ENCODE data around the gene SLC9A9. TPM values are rescaled to one million over a fixed set of nuclear protein-coding genes. Genes with fewer than 3 reads are reported as not detected.
A peak's percentile ranks its signal among the peaks of the same experiment; 100 is the strongest.

Gene SLC9A9
- total RNA-seq, 2 experiments from 2014 or later = 12.2 TPM

GRCh38 chr3:143356839-143357238, 491.4 kb downstream of the SLC9A9 start:
- no peaks in the 10 kb centered on the region for H3K27me3 ChIP-seq (ENCODE audit: control insufficient read depth in 1 of 2, insufficient read depth in 2 of 2, low read length in 2 of 2)
- DNase-seq (no peak), ATAC-seq (ENCODE audit: poor library complexity) (no peak)
- TF ChIP-seq, protein P1, sequence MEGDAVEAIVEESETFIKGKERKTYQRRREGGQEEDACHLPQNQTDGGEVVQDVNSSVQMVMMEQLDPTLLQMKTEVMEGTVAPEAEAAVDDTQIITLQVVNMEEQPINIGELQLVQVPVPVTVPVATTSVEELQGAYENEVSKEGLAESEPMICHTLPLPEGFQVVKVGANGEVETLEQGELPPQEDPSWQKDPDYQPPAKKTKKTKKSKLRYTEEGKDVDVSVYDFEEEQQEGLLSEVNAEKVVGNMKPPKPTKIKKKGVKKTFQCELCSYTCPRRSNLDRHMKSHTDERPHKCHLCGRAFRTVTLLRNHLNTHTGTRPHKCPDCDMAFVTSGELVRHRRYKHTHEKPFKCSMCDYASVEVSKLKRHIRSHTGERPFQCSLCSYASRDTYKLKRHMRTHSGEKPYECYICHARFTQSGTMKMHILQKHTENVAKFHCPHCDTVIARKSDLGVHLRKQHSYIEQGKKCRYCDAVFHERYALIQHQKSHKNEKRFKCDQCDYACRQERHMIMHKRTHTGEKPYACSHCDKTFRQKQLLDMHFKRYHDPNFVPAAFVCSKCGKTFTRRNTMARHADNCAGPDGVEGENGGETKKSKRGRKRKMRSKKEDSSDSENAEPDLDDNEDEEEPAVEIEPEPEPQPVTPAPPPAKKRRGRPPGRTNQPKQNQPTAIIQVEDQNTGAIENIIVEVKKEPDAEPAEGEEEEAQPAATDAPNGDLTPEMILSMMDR (IDR thresholded peaks at IDR 0.05) = no peak
- no peak overlapping the region for H3K4me3 ChIP-seq (ENCODE audit: low read length)
- H3K4me1 ChIP-seq (ENCODE audit: insufficient read depth, low read length) = no peaks in the 10 kb centered on the region
- H3K36me3 ChIP-seq (ENCODE audit: insufficient read depth, low read length) = no peaks in the 10 kb centered on the region
- POLR2A ChIA-PET = interaction anchor here (0.6 kb wide), 1 partner anchor 185 kb away, joined by 3 read pairs; no protein-coding TSS in a partner anchor
- CTCF ChIA-PET = no interaction called here
- H3K27ac Mint-ChIP-seq = no peak overlapping the region
- intact Hi-C loops (cut with DNase I, micrococcal nuclease) = no loop called here
- H3K27ac ChIP-seq (ENCODE audit: low read depth in 1 of 2, low read length in 2 of 2) = no peak overlapping the region
- H3K36me3 Mint-ChIP-seq (ENCODE audit: low read depth) = no peaks in the 10 kb centered on the region
- no peaks in the 10 kb centered on the region for H3K9me3 ChIP-seq (ENCODE audit: control insufficient read depth in 1 of 2, insufficient read depth in 1 of 2, low read length in 2 of 2)
- H3K9me3 Mint-ChIP-seq = no peaks in the 10 kb centered on the region
- H3K4me3 Mint-ChIP-seq = no peak overlapping the region
- no peaks in the 10 kb centered on the region for H3K27me3 Mint-ChIP-seq
- H3K4me1 Mint-ChIP-seq (ENCODE audit: low read depth) = peaks cover 13% of the 10 kb centered on the region

DNA sequence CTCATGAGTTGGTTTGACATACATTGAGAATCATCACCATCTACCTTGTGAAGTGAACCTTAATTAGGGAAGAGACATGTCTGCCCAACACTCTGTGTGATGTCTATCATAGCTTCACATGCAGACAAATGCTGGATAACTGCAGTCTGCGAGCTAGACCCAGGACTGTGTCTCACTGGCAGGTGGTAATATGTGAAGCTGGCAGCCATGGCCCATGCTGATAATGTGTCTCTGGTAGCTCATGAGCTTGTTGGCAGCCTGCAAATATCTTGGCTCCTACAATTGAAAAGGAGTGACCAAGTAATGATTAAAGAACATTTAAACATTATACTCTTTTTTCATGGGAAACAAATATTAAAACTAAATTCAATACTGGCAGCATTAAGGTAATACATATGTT, 493.9 kb downstream of the SLC9A9 start:
- DNase-seq (no peak), ATAC-seq (ENCODE audit: poor library complexity) (no peak)
- H3K9me3 ChIP-seq (ENCODE audit: control insufficient read depth in 1 of 2, insufficient read depth in 1 of 2, low read length in 2 of 2) = no peaks in the 10 kb centered on the region
- no peaks in the 10 kb centered on the region for H3K36me3 Mint-ChIP-seq (ENCODE audit: low read depth)
- TF ChIP-seq, protein P1 (IDR thresholded peaks at IDR 0.05) = no peak
- H3K4me3 ChIP-seq (ENCODE audit: low read length) = no peak overlapping the region
- no peaks in the 10 kb centered on the region for H3K27me3 Mint-ChIP-seq
- POLR2A ChIA-PET = no interaction called here
- H3K9me3 Mint-ChIP-seq = no peaks in the 10 kb centered on the region
- peaks cover 3% of the 10 kb centered on the region for H3K4me1 ChIP-seq (ENCODE audit: insufficient read depth, low read length)
- intact Hi-C loops (cut with DNase I, micrococcal nuclease) = no loop called here
- no peaks in the 10 kb centered on the region for H3K36me3 ChIP-seq (ENCODE audit: insufficient read depth, low read length)
- H3K4me3 Mint-ChIP-seq = no peak overlapping the region
- CTCF ChIA-PET = no interaction called here
- H3K4me1 Mint-ChIP-seq (ENCODE audit: low read depth) = peaks cover 33% of the 10 kb centered on the region
- H3K27ac Mint-ChIP-seq = no peak overlapping the region
- H3K27ac ChIP-seq (ENCODE audit: low read depth in 1 of 2, low read length in 2 of 2) = no peak overlapping the region
- no peaks in the 10 kb centered on the region for H3K27me3 ChIP-seq (ENCODE audit: control insufficient read depth in 1 of 2, insufficient read depth in 2 of 2, low read length in 2 of 2)

DNA sequence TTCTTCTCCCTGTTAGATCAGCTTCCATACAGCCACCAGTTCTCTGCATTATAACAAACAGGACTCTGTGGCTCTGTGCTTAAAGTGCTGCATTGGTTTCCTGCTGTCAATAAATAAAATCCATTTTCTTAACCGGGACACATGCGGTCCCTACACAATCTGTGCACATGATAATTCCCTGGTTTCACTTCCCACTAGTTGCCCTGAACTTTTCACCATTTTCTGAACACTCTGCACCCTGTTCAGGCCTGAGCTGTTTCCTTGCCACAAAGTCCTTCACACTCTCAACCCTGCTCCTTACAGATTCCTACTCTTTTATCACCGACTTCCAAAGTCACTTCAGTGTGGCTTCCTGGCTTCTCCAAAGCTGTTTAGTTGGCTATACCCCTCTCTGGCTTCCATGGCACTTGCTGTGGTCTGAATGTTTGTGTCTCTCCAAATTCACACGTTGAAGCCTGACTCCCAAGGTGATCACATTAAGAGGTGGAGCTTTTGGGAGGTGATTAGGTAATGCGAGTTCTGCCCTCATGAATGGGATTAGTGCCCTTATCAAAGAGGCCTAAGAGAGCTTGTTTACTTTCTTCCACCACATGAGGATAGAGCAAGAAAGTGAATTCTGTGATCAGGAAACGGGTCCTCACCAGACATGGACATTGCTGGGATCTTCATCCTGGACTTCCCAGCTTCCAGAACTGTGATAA, 495.3 kb downstream of the SLC9A9 start:
- Mint-ChIP-seq H3K36me3 (ENCODE audit: low read depth) (no peaks in the 10 kb centered on the region), H3K27ac (peak overlapping the region; percentile 24), H3K27me3 (no peaks in the 10 kb centered on the region), H3K9me3 (no peaks in the 10 kb centered on the region), H3K4me3 (no peak overlapping the region), H3K4me1 (ENCODE audit: low read depth) (peaks cover 40% of the 10 kb centered on the region)
- TF ChIP-seq, protein P1 (IDR thresholded peaks at IDR 0.05) = no peak
- intact Hi-C loops (cut with DNase I, micrococcal nuclease) = no loop called here
- no peak for DNase-seq
- Histone ChIP-seq H3K36me3 (ENCODE audit: insufficient read depth, low read length) (no peaks in the 10 kb centered on the region), H3K27ac (ENCODE audit: low read depth in 1 of 2, low read length in 2 of 2) (no peak overlapping the region), H3K4me1 (ENCODE audit: insufficient read depth, low read length) (peaks cover 10% of the 10 kb centered on the region), H3K9me3 (ENCODE audit: control insufficient read depth in 1 of 2, insufficient read depth in 1 of 2, low read length in 2 of 2) (no peaks in the 10 kb centered on the region), H3K27me3 (ENCODE audit: control insufficient read depth in 1 of 2, insufficient read depth in 2 of 2, low read length in 2 of 2) (no peaks in the 10 kb centered on the region), H3K4me3 (ENCODE audit: low read length) (no peak overlapping the region)
- ATAC-seq (ENCODE audit: poor library complexity) = no peak
- POLR2A ChIA-PET = interaction anchor here (1.4 kb wide), 1 partner anchor 9 kb away, joined by 6 read pairs; no protein-coding TSS in a partner anchor
- CTCF ChIA-PET = no interaction called here

Data from CD4-positive, alpha-beta T cell (primary cell).